Posterior vena cava (tissue), 2 donors: ENCODE data around the gene PRICKLE1. TPM values are rescaled to one million over a fixed set of nuclear protein-coding genes. Genes with fewer than 3 reads are reported as not detected.

Source experiments
- DNase-seq: peaks from one replicate; pipeline ENCODE4 v3.0.0-alpha.2; 2020; ENCODE audit warnings: low spot score
- intact Hi-C, 2 donors: fragments of 100-400 bp; cut with DNase I; formaldehyde crosslinking; loops; one replicate each; pipeline versions ENCODE4 v1.14.1 to v1.14.2; 2022 to 2023
- total RNA-seq, 2 donors: library from RNA; stranded (reverse); fragmentation: NEBNext Ultra II Directional; extraction: Animal tissue kit (Norgen Biotek cat#: 25700); gene quantifications; one replicate each; pipeline ENCODE4 v1.2.1, GENCODE V29; 2021
- donor health status: DM: yes; HTN: yes; CAD: no.
- donor health status: DM: yes; HTN: yes; CAD: no.

Gene PRICKLE1
- total RNA-seq, 2 donors from 2014 or later: 19.4 to 30.5 TPM

GRCh38 chr12:42508913-42509460 is 80.6 kb downstream of the PRICKLE1 start:
- intact Hi-C loops: no loop called here

DNA sequence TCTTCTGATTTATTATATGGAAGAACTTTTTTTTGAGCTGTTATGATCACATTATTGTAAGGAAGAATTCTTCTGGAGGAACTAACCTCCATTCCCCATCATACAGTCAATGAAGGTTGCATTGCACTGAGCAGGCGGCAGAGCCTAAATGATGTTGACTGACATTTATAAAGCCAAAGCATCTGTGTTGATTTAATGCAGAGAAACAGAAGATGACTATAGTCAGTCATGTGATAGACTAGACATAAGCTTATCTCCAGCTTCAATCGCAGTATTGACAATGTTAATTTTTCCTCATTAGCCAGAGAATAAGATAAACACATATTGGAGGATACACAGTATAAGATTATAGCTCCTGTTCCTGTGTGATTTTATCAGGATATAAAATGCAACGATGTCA is 82.0 kb downstream of the PRICKLE1 start:
- intact Hi-C loops: no loop called here
- no peak for DNase-seq

More at GRCh38 chr12:42508913-42509460, 80.6 kb downstream of the PRICKLE1 start:
- no peak for DNase-seq

- DNase-seq: no peak
- intact Hi-C loops: no loop called here
Observed at GRCh38 chr12:42507081-42507480, 82.5 kb downstream of the PRICKLE1 start.

- intact Hi-C loops: no loop called here
- no peak for DNase-seq
Observed at GRCh38 chr12:42504049-42504448, 85.5 kb downstream of the PRICKLE1 start.

DNA sequence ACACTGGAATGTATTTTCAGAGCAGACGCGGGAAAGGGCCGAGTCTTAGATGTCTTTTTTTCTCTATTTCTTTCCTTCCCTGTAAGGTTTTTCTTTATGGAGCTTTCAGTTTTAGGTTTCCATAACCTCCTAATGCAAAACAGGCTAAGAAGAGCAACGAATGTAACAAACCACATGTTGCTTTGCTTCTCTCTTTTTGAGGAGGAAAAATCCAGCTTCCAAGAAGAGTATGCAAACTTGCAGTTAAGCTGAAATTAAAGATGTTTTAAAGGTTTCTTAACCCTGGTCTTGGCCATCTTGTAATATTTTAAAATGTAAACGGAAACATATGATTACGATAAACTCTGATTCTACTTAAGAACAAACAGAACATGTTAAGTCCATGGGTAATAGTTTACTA is 86.9 kb downstream of the PRICKLE1 start:
- DNase-seq: no peak
- intact Hi-C loops: no loop called here

GRCh38 chr12:42498549-42499247 is 90.8 kb downstream of the PRICKLE1 start:
- DNase-seq: no peak
- intact Hi-C loops: no loop called here

GRCh38 chr12:42496886-42497285 is 92.7 kb downstream of the PRICKLE1 start:
- intact Hi-C loops: no loop called here

GRCh38 chr12:42495244-42495643 is 94.3 kb downstream of the PRICKLE1 start:
- no peak for DNase-seq
- intact Hi-C loops: no loop called here

More at GRCh38 chr12:42496886-42497285, 92.7 kb downstream of the PRICKLE1 start:
- DNase-seq: no peak

DNA sequence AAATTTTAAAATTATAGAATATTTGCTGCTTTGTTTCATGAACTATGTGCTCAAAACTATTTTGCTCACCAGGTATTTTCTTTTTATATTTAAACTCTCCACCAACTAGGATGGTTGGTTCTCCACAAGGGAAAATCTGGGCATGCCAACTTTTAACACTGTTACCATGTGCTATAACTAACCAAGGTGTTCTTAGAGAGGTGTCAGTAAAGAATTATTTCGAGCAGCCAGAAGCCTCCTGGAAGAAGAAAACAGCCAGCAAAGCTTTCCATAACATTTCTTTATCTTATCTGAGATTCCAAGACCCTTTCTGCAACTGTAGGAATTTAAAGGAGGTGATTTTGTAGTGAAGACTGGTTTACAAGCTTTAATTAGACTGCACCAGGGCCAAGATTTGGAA is 97.3 kb downstream of the PRICKLE1 start:
- DNase-seq: no peak
- intact Hi-C loops: no loop called here

GRCh38 chr12:42490261-42490842 is 99.2 kb downstream of the PRICKLE1 start:
- DNase-seq: no peak
- intact Hi-C loops: no loop called here

- intact Hi-C loops: loop anchor here in 1 of 2 donors (10.0 kb wide), 1 partner anchor 78 kb away; no protein-coding TSS in a partner anchor
- DNase-seq: no peak
Observed at GRCh38 chr12:42486407-42486806, 103.1 kb downstream of the PRICKLE1 start.

GRCh38 chr12:42485823-42486222 is 103.7 kb downstream of the PRICKLE1 start:
- intact Hi-C loops: loop anchor here in 1 of 2 donors (10.0 kb wide), 1 partner anchor 79 kb away; no protein-coding TSS in a partner anchor
- DNase-seq: no peak

GRCh38 chr12:42484996-42485395 is 104.5 kb downstream of the PRICKLE1 start:
- no peak for DNase-seq
- intact Hi-C loops: loop anchor here (5.0 to 10.0 kb wide), 2 partner anchors 80 to 82 kb away; no protein-coding TSS in a partner anchor

- intact Hi-C loops: loop anchor here (5.0 to 10.0 kb wide), 2 partner anchors 81 to 84 kb away; no protein-coding TSS in a partner anchor
- no peak for DNase-seq
Observed at GRCh38 chr12:42483521-42483790, 106.1 kb downstream of the PRICKLE1 start.

- intact Hi-C loops: loop anchor here (5.0 to 10.0 kb wide), 2 partner anchors 82 to 84 kb away; no protein-coding TSS in a partner anchor
Observed at GRCh38 chr12:42482748-42483520, 106.6 kb downstream of the PRICKLE1 start.

DNA sequence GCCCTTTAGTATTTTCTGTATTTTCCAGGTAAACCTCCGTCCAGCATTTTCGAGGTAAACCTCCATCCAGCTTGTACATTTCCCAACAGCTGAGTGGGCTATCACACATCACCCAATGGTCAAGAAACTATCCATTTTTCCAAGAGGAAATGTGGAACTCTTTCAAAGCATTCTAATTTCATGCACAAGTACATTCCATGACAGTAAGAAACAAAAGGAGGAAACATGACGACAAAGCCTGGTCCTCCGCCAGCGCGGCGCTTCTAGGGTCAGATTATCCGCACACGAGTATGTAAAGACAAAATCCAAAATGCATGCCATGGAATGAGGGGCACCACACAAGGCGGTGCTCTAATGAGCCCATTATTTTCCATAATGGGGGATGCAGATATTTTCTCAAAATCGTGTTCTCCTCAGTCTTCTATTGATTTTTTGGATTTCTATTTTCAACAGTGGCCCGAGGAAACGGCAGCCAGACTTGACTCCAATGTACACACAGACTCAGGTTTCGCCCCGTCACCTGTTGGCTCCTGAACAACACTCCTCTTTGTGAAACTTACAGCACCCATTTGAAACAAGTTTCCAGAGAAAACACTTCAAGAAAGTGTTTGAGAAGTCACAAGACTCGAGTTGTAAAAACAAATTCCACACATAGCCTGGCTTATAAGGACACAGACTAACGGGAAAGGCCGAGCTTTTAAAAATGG is 107.4 kb downstream of the PRICKLE1 start:
- peak; percentile 90 for DNase-seq
- intact Hi-C loops: loop anchor here (5.0 to 10.0 kb wide), 2 partner anchors 83 to 85 kb away; no protein-coding TSS in a partner anchor

More at GRCh38 chr12:42482748-42483520, 106.6 kb downstream of the PRICKLE1 start:
- peak; percentile 89 for DNase-seq

GRCh38 chr12:42481368-42481767 is 108.2 kb downstream of the PRICKLE1 start:
- intact Hi-C loops: loop anchor here (5.0 to 10.0 kb wide), 2 partner anchors 83 to 86 kb away; no protein-coding TSS in a partner anchor
- no peak for DNase-seq

GRCh38 chr12:42477941-42478340 is 111.6 kb downstream of the PRICKLE1 start:
- no peak for DNase-seq
- intact Hi-C loops: no loop called here

- intact Hi-C loops: no loop called here
Observed at GRCh38 chr12:42475106-42475505, 114.4 kb downstream of the PRICKLE1 start.

More at GRCh38 chr12:42475106-42475505, 114.4 kb downstream of the PRICKLE1 start:
- no peak for DNase-seq
